ENCODE measurements around the gene CENPT.

The CENPT gene

DNA sequence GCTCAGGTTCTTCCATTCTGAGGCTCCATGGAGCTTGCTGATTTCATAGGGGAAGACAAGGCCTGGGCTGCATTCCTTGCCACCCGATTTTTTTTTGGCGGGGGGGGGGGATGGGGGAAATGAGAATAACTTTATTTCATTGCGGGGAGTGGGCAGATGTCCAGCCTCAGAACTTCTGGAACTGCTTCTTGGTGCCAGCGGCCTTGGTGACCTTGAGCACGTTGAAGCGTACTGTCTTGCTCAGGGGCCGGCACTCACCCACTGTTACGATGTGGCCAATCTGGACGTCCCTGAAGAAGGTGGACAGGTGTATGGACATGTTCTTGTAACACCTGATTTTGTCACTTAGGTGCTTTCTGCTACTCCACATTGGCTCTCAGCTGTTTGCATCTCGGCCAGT lies 8.3 kb upstream of the CENPT start:
- no peaks in the 10 kb centered on the region for H3K27me3 ChIP-seq (ENCODE audit: control insufficient read depth in 5 of 5, insufficient read depth in 4 of 5, low read length in 5 of 5)
- peaks cover 0 to 13% (median 4%) of the 10 kb centered on the region in 5 donors for H3K36me3 ChIP-seq (ENCODE audit: control insufficient read depth in 5 of 5, insufficient read depth in 5 of 5, low read length in 5 of 5)
- no peak overlapping the region for H3K27ac ChIP-seq (ENCODE audit: low read depth, low read length)
- H3K9me3 ChIP-seq (ENCODE audit: control insufficient read depth in 5 of 5, low read length in 5 of 5) = no peaks in the 10 kb centered on the region
- H3K4me1 ChIP-seq (ENCODE audit: control insufficient read depth in 5 of 5, insufficient read depth in 5 of 5, low read length in 5 of 5) = peaks cover 5 to 41% (median 28%) of the 10 kb centered on the region in 5 donors
- H3K4me3 ChIP-seq (ENCODE audit: low read depth in 1 of 5, low read length in 5 of 5) = no peak overlapping the region
- no peak overlapping the region for H3K9ac ChIP-seq (ENCODE audit: low read length in 5 of 5)

DNA sequence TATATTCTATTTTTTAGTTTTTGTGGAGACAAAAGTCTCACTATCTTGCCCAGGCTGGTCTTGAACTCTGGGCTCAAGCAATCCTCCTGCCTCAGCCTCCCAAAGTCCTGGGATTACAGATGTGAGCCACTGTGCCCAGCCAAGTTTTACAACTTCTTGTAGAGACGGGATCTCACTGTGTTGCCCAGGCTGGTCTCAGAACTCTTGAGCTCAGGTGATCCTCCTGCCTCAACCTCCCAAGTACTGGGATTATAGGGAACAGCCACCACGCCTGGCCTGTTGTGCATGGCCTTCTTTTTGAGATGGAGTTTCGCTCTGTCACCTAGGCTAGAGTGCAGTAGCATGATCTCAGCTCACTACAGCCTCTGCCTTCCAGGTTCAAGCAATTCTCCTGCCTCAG lies 6.2 kb upstream of the CENPT start:
- Histone ChIP-seq H3K9me3 (ENCODE audit: control insufficient read depth in 5 of 5, low read length in 5 of 5) (no peaks in the 10 kb centered on the region), H3K9ac (ENCODE audit: low read length in 5 of 5) (no peak overlapping the region), H3K36me3 (ENCODE audit: control insufficient read depth in 5 of 5, insufficient read depth in 5 of 5, low read length in 5 of 5) (peaks cover 0 to 7% (median 0%) of the 10 kb centered on the region in 5 donors), H3K4me1 (ENCODE audit: control insufficient read depth in 5 of 5, insufficient read depth in 5 of 5, low read length in 5 of 5) (peaks cover 5 to 36% (median 26%) of the 10 kb centered on the region in 5 donors), H3K27ac (ENCODE audit: low read depth, low read length) (no peak overlapping the region), H3K27me3 (ENCODE audit: control insufficient read depth in 5 of 5, insufficient read depth in 4 of 5, low read length in 5 of 5) (no peaks in the 10 kb centered on the region), H3K4me3 (ENCODE audit: low read depth in 1 of 5, low read length in 5 of 5) (no peak overlapping the region)

DNA sequence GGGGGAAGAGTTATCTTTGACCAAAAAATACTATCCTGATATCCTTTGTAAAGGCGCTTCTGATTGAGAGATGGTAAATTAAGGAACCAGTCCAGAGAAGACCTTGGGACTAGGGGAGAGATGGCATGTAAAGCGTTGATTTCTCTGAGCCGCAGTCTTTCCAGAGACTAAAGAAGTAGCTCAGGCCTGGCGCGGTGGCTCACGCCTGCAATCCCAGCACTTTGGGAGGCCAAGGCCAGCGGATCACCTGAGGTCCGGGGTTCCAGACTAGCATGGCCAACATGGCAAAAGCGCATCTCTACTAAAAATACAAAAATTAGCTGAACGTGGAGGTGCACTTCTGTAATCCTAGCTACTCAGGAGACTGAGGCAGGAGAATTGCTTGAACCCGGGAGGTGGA lies 625 bp upstream of the CENPT start:
- Histone ChIP-seq H3K27me3 (ENCODE audit: control insufficient read depth in 5 of 5, insufficient read depth in 4 of 5, low read length in 5 of 5) (no peaks in the 10 kb centered on the region), H3K4me3 (ENCODE audit: low read depth in 1 of 5, low read length in 5 of 5) (peak overlapping the region; percentile 68 to 94 (median 82)), H3K27ac (ENCODE audit: low read depth, low read length) (peak overlapping the region; percentile 93), H3K9me3 (ENCODE audit: control insufficient read depth in 5 of 5, low read length in 5 of 5) (no peaks in the 10 kb centered on the region), H3K36me3 (ENCODE audit: control insufficient read depth in 5 of 5, insufficient read depth in 5 of 5, low read length in 5 of 5) (peaks cover 0 to 2% (median 0%) of the 10 kb centered on the region in 5 donors), H3K9ac (ENCODE audit: low read length in 5 of 5) (peak overlapping the region; percentile 17 to 97 (median 92)), H3K4me1 (ENCODE audit: control insufficient read depth in 5 of 5, insufficient read depth in 5 of 5, low read length in 5 of 5) (peaks cover 19 to 49% (median 47%) of the 10 kb centered on the region in 5 donors)

DNA sequence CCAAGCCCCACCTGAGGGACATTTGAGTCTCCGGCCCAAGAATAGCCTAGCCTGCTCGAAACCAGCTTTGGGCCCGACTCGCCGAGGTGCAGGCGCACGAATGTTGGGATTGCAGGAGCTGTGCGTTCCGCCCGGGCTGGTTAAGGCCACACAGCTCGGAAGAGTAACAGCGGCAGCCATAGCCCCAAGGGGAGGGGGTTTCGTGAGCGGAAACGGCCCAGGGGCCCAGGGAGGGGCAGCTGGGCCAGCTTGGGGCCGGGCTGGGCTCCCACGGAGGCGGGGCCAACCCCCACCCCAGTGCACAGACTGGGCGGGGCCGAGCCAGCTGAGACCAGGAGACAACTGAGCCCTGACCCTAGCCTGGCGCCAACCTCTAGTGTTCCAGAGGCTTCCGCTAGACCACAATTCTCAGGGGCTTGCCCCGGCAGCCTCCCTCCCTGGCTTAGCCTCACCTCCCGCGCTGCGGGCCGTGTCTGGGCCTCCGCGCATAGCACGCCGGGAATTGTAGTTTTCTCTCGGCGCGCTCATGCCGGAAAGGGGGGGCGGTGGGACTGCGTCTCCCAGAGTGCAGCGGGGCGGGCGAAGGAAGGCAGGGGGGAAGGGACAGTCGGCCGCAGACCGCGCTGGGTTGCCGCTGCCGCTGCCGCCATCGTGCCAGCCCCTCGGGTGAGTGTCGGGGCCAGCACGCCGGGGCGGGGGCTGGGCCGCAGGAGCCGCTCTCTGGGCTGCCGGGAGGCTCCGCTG lies 1.0 kb downstream of the CENPT start, which contains the start of gene NUTF2:
TSS of gene NUTF2 (plus strand) at position 614 of the 744 bp plus-strand sequence. CDS start 18,198 bp downstream, outside the sequence.
- Histone ChIP-seq H3K27me3 (ENCODE audit: control insufficient read depth in 5 of 5, insufficient read depth in 4 of 5, low read length in 5 of 5) (no peaks in the 10 kb centered on the region), H3K27ac (ENCODE audit: low read depth, low read length) (peak within 1 kb of the TSS; percentile 93), H3K36me3 (ENCODE audit: control insufficient read depth in 5 of 5, insufficient read depth in 5 of 5, low read length in 5 of 5) (peaks cover 0 to 2% (median 0%) of the 10 kb centered on the region in 5 donors), H3K9ac (ENCODE audit: low read length in 5 of 5) (peak within 1 kb of the TSS; percentile 39 to 97 (median 92)), H3K4me1 (ENCODE audit: control insufficient read depth in 5 of 5, insufficient read depth in 5 of 5, low read length in 5 of 5) (peaks cover 22 to 60% (median 56%) of the 10 kb centered on the region in 5 donors), H3K4me3 (ENCODE audit: low read depth in 1 of 5, low read length in 5 of 5) (peak within 1 kb of the TSS; percentile 68 to 94 (median 82)), H3K9me3 (ENCODE audit: control insufficient read depth in 5 of 5, low read length in 5 of 5) (no peaks in the 10 kb centered on the region)

DNA sequence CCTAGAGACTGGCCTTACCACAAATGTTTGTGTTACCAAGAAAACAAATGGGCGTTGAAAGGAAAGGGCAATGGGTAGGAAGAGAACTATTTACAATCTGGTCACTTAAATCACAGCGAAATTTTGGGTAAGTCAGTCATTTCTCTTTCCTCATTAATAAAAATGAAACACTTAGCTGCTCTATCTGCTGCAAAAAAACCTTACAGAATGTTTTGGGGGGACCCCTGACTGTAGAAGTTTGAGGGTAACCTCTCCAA lies 1.5 kb downstream of the CENPT start:
- H3K9me3 ChIP-seq (ENCODE audit: control insufficient read depth in 5 of 5, low read length in 5 of 5) = no peaks in the 10 kb centered on the region
- H3K36me3 ChIP-seq (ENCODE audit: control insufficient read depth in 5 of 5, insufficient read depth in 5 of 5, low read length in 5 of 5) = peaks cover 0 to 2% (median 0%) of the 10 kb centered on the region in 5 donors
- H3K9ac ChIP-seq (ENCODE audit: low read length in 5 of 5) = peak overlapping the region; percentile 39 to 97 (median 82)
- H3K27ac ChIP-seq (ENCODE audit: low read depth, low read length) = peak overlapping the region; percentile 93
- H3K4me3 ChIP-seq (ENCODE audit: low read depth in 1 of 5, low read length in 5 of 5) = peak overlapping the region; percentile 67 to 94 (median 82)
- peaks cover 22 to 63% (median 60%) of the 10 kb centered on the region in 5 donors for H3K4me1 ChIP-seq (ENCODE audit: control insufficient read depth in 5 of 5, insufficient read depth in 5 of 5, low read length in 5 of 5)
- no peaks in the 10 kb centered on the region for H3K27me3 ChIP-seq (ENCODE audit: control insufficient read depth in 5 of 5, insufficient read depth in 4 of 5, low read length in 5 of 5)

DNA sequence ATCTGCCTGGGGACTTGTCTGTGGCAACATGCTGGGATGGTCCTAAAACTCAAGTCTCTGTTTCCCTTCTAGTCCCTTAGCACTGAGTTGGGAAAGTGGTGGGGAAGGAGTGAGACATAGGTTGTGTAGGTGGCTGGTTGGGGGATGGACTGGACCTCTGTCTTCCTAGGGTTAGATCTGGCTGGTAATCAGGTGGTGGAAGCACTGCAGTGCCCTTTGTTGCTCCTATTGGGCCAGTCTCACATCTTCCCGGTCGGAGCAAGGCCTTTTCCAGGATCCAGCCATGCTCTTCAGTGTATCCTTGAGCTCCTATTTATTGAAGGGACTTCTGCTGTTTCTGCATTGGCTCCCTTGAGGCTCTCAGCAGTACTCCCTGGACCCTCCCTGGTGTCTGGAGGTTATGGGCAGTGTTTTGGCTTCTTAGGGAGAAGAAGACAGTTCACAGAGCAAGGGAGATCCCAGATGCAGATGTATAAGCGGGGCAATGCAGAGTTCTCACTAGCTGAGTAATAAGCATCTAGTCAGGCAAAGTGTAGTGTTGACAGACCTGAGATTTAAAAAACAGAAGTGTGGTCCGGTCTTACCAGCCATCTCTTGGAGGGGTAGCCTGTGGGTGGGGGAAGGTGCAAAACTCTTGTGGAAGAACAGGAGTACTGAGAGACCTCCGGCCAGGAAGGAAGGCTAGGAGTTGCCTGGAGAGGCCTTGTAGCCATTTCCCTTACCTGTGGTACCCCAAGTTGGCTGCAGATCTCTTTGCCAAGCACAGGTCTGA lies 2.0 kb downstream of the CENPT start:
- peak overlapping the region; percentile 93 for H3K27ac ChIP-seq (ENCODE audit: low read depth, low read length)
- peaks cover 22 to 63% (median 60%) of the 10 kb centered on the region in 5 donors for H3K4me1 ChIP-seq (ENCODE audit: control insufficient read depth in 5 of 5, insufficient read depth in 5 of 5, low read length in 5 of 5)
- H3K4me3 ChIP-seq (ENCODE audit: low read depth in 1 of 5, low read length in 5 of 5) = peak overlapping the region; percentile 67 to 94 (median 82)
- peak overlapping the region; percentile 39 to 97 (median 82) for H3K9ac ChIP-seq (ENCODE audit: low read length in 5 of 5)
- H3K27me3 ChIP-seq (ENCODE audit: control insufficient read depth in 5 of 5, insufficient read depth in 4 of 5, low read length in 5 of 5) = no peaks in the 10 kb centered on the region
- peaks cover 0 to 2% (median 0%) of the 10 kb centered on the region in 5 donors for H3K36me3 ChIP-seq (ENCODE audit: control insufficient read depth in 5 of 5, insufficient read depth in 5 of 5, low read length in 5 of 5)
- H3K9me3 ChIP-seq (ENCODE audit: control insufficient read depth in 5 of 5, low read length in 5 of 5) = no peaks in the 10 kb centered on the region

DNA sequence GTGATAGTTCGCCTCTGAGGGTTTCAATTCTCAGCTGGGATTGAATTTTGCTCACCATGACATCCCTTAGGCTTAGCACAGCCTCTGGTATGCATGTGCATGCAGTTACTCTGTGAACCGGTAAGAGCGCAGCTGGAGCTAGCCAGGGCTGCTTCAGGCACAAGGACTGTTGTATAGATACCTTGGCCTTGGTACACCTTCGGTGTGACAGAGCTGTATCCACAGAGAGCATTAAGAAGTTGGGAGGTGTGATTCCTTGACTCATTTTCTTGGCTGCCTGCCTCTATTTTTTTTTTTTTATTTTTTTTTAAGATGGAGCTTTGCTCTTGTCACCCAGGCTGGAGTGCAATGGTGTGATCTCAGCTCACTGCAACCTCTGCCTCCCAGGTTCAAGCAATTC lies 3.0 kb downstream of the CENPT start:
- H3K4me3 ChIP-seq (ENCODE audit: low read depth in 1 of 5, low read length in 5 of 5) = no peak overlapping the region
- H3K27me3 ChIP-seq (ENCODE audit: control insufficient read depth in 5 of 5, insufficient read depth in 4 of 5, low read length in 5 of 5) = no peaks in the 10 kb centered on the region
- H3K36me3 ChIP-seq (ENCODE audit: control insufficient read depth in 5 of 5, insufficient read depth in 5 of 5, low read length in 5 of 5) = peaks cover 0 to 2% (median 0%) of the 10 kb centered on the region in 5 donors
- H3K4me1 ChIP-seq (ENCODE audit: control insufficient read depth in 5 of 5, insufficient read depth in 5 of 5, low read length in 5 of 5) = peaks cover 22 to 63% (median 60%) of the 10 kb centered on the region in 5 donors
- H3K9ac ChIP-seq (ENCODE audit: low read length in 5 of 5) = peak overlapping the region in 1 of 5 donors; percentile 79
- H3K9me3 ChIP-seq (ENCODE audit: control insufficient read depth in 5 of 5, low read length in 5 of 5) = no peaks in the 10 kb centered on the region
- H3K27ac ChIP-seq (ENCODE audit: low read depth, low read length) = peak overlapping the region; percentile 93

DNA sequence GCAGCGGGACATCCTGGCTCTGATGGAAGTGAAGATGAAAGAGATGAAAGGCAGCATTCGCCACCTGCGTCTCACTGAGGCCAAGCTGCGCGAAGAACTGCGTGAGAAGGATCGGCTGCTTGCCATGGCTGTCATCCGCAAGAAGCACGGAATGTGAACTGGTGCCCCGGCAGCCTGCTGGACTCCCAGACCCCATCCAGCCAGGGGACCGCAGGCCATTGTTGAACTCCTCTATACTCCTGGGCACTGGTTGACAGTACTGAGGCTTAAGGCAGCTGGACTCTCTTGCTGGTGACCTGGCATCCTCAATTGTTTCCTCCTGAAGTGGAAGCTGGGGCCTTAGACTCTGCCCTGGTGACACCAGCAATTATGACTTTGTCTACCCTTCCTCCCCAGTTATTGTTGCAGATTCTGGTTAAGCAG lies 4.1 kb downstream of the CENPT start:
- Histone ChIP-seq H3K4me1 (ENCODE audit: control insufficient read depth in 5 of 5, insufficient read depth in 5 of 5, low read length in 5 of 5) (peaks cover 22 to 60% (median 58%) of the 10 kb centered on the region in 5 donors), H3K27ac (ENCODE audit: low read depth, low read length) (peak overlapping the region; percentile 97), H3K9ac (ENCODE audit: low read length in 5 of 5) (peak overlapping the region; percentile 62 to 86 (median 79)), H3K9me3 (ENCODE audit: control insufficient read depth in 5 of 5, low read length in 5 of 5) (no peaks in the 10 kb centered on the region), H3K27me3 (ENCODE audit: control insufficient read depth in 5 of 5, insufficient read depth in 4 of 5, low read length in 5 of 5) (no peaks in the 10 kb centered on the region), H3K36me3 (ENCODE audit: control insufficient read depth in 5 of 5, insufficient read depth in 5 of 5, low read length in 5 of 5) (peaks cover 0 to 2% (median 0%) of the 10 kb centered on the region in 5 donors), H3K4me3 (ENCODE audit: low read depth in 1 of 5, low read length in 5 of 5) (peak overlapping the region; percentile 75 to 97 (median 86))

DNA sequence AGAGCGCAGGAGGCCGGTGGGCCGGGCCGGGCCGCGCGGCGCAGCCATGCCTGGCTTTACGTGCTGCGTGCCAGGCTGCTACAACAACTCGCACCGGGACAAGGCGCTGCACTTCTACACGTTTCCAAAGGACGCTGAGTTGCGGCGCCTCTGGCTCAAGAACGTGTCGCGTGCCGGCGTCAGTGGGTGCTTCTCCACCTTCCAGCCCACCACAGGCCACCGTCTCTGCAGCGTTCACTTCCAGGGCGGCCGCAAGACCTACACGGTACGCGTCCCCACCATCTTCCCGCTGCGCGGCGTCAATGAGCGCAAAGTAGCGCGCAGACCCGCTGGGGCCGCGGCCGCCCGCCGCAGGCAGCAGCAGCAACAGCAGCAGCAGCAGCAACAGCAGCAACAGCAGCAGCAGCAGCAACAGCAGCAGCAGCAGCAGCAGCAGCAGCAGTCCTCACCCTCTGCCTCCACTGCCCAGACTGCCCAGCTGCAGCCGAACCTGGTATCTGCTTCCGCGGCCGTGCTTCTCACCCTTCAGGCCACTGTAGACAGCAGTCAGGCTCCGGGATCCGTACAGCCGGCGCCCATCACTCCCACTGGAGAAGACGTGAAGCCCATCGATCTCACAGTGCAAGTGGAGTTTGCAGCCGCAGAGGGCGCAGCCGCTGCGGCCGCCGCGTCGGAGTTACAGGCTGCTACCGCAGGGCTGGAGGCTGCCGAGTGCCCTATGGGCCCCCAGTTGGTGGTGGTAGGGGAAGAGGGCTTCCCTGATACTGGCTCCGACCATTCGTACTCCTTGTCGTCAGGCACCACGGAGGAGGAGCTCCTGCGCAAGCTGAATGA lies 4.8 kb downstream of the CENPT start:
- peak overlapping the region; percentile 75 to 97 (median 86) for H3K4me3 ChIP-seq (ENCODE audit: low read depth in 1 of 5, low read length in 5 of 5)
- no peaks in the 10 kb centered on the region for H3K27me3 ChIP-seq (ENCODE audit: control insufficient read depth in 5 of 5, insufficient read depth in 4 of 5, low read length in 5 of 5)
- peaks cover 20 to 54% (median 52%) of the 10 kb centered on the region in 5 donors for H3K4me1 ChIP-seq (ENCODE audit: control insufficient read depth in 5 of 5, insufficient read depth in 5 of 5, low read length in 5 of 5)
- H3K9me3 ChIP-seq (ENCODE audit: control insufficient read depth in 5 of 5, low read length in 5 of 5) = no peaks in the 10 kb centered on the region
- H3K27ac ChIP-seq (ENCODE audit: low read depth, low read length) = peak overlapping the region; percentile 97
- peaks cover 0 to 2% (median 0%) of the 10 kb centered on the region in 5 donors for H3K36me3 ChIP-seq (ENCODE audit: control insufficient read depth in 5 of 5, insufficient read depth in 5 of 5, low read length in 5 of 5)
- H3K9ac ChIP-seq (ENCODE audit: low read length in 5 of 5) = peak overlapping the region; percentile 70 to 94 (median 81)

All from subcutaneous abdominal adipose tissue (tissue), 5 donors.